Activated naive CD4-positive, alpha-beta T cell treated with anti-CD3 and anti-CD28 coated beads for 36 hours (primary cell): ENCODE results near the gene GGTA1. TPM values are rescaled to one million over a fixed set of nuclear protein-coding genes. Genes with fewer than 3 reads are reported as not detected.
A peak's percentile ranks its signal among the peaks of the same experiment; 100 is the strongest.
"Not testable (repeated sequence)": the region's sequence is repeated elsewhere in the genome, so short reads cannot be mapped to it uniquely, and the experiment has no call there.

Source experiments
- CTCF ChIA-PET: fragments of 350-600 bp; sonication (Branson Sonifier 250); formaldehyde crosslinking; loops from one replicate; lab custom pipeline; 2021; ENCODE audit warnings: antibody characterized with exemption; lab: Charles Lee
- DNase-seq: peaks from one replicate; pipeline ENCODE4 v3.0.0-alpha.2; 2020
- H3K27ac Mint-ChIP-seq: one replicate; pipeline ENCODE4 v1.8.0; 2021; ENCODE audit warnings: mild to moderate bottlenecking, mixed read lengths
- H3K27me3 Mint-ChIP-seq: one replicate; pipeline ENCODE4 v1.8.0; 2021; ENCODE audit warnings: low read depth, mixed read lengths
- H3K36me3 Mint-ChIP-seq: one replicate; pipeline ENCODE4 v1.8.0; 2021; ENCODE audit warnings: low read depth, mixed read lengths
- H3K4me1 Mint-ChIP-seq: one replicate; pipeline ENCODE4 v1.8.0; 2021; ENCODE audit warnings: low read depth, mixed read lengths
- H3K4me3 Mint-ChIP-seq: one replicate; pipeline ENCODE4 v1.8.0; 2021; ENCODE audit warnings: mild to moderate bottlenecking, moderate library complexity, mixed read lengths
- H3K9me3 Mint-ChIP-seq: one replicate; pipeline ENCODE4 v1.8.0; 2021; ENCODE audit warnings: mixed read lengths
- intact Hi-C: fragments of 100-400 bp; cut with micrococcal nuclease; formaldehyde crosslinking; loops from one replicate; pipeline ENCODE4 v1.15.1; 2023
- total RNA-seq, 2 experiments: library from RNA; stranded (reverse); gene quantifications; one replicate each; pipeline ENCODE4 v1.2.3, GENCODE V29; 2021

Gene GGTA1
- total RNA-seq, 2 experiments from 2014 or later = not detected

GRCh38 chr9:121452085-121452484 lies 47.6 kb downstream of the GGTA1 start:
- intact Hi-C loops = no loop called here
- H3K27me3 Mint-ChIP-seq = peaks cover 20% of the 10 kb centered on the region
- H3K36me3 Mint-ChIP-seq = no peaks in the 10 kb centered on the region
- no peak for DNase-seq
- CTCF ChIA-PET = interaction anchor here (0.6 to 2.3 kb wide), 3 partner anchors 8 to 54 kb away, joined by 3 to 12 read pairs (median 4); no protein-coding TSS in a partner anchor
- no peak overlapping the region for H3K27ac Mint-ChIP-seq
- H3K9me3 Mint-ChIP-seq = no peaks in the 10 kb centered on the region
- H3K4me3 Mint-ChIP-seq = no peak overlapping the region
- H3K4me1 Mint-ChIP-seq = peaks cover 11% of the 10 kb centered on the region

DNA sequence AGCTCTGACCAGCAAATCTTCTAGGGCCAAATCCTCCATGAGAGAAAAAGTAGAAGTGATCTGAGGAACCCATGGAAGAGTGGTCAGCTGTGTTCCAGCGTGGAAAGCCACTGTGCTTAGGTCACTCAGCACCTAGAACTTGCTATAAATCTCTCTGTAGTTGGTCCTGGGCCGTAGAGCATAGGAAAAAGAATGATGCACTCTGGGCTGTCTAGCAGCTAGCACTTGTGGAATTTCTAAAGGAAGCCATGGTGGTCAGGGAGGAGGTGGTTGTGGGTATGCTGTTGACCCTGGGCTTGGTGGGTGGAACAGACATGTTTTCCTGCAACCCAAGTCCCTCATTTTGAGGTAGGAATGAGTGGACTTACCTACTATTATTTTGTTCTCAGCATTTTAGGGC lies 48.1 kb downstream of the GGTA1 start:
- CTCF ChIA-PET = interaction anchor here (0.6 to 2.3 kb wide), 3 partner anchors 8 to 53 kb away, joined by 3 to 12 read pairs (median 4); no protein-coding TSS in a partner anchor
- no peak for DNase-seq
- Mint-ChIP-seq H3K9me3 (no peaks in the 10 kb centered on the region), H3K36me3 (no peaks in the 10 kb centered on the region), H3K4me3 (no peak overlapping the region), H3K27me3 (peaks cover 19% of the 10 kb centered on the region), H3K27ac (no peak overlapping the region), H3K4me1 (peaks cover 11% of the 10 kb centered on the region)
- intact Hi-C loops = no loop called here

DNA sequence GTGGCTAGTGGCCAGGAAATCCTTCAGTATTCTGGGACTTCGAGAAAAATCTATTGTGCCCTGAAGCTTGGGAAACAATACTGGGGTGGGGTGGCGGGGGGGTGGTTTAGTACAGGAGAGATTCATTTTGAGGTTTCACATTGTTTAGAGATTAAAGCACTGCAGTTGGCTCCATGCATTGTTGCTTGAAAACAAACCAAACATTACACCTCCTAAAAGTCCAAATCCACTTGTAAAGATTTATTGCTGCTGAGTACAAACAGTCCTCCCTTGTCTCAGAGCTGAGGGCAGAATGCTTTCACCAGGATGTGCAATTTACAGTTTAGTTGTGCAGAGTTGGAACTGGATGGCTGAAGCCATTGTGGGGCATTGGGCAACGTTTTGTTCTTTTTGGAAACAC lies 49.4 kb downstream of the GGTA1 start:
- intact Hi-C loops = no loop called here
- H3K4me1 Mint-ChIP-seq = peaks cover 8% of the 10 kb centered on the region
- no peak overlapping the region for H3K27ac Mint-ChIP-seq
- H3K27me3 Mint-ChIP-seq = peaks cover 21% of the 10 kb centered on the region
- DNase-seq = no peak
- no peaks in the 10 kb centered on the region for H3K9me3 Mint-ChIP-seq
- H3K36me3 Mint-ChIP-seq = no peaks in the 10 kb centered on the region
- no peak overlapping the region for H3K4me3 Mint-ChIP-seq
- CTCF ChIA-PET = no interaction called here

GRCh38 chr9:121449786-121450185 lies 49.9 kb downstream of the GGTA1 start:
- CTCF ChIA-PET = no interaction called here
- H3K4me3 Mint-ChIP-seq = no peak overlapping the region
- peaks cover 21% of the 10 kb centered on the region for H3K27me3 Mint-ChIP-seq
- H3K27ac Mint-ChIP-seq = no peak overlapping the region
- DNase-seq = no peak
- intact Hi-C loops = loop anchor here (10.0 kb wide), 1 partner anchor 45 kb away; the partner anchor contains the start of gene GGTA1
- peaks cover 8% of the 10 kb centered on the region for H3K4me1 Mint-ChIP-seq
- no peaks in the 10 kb centered on the region for H3K9me3 Mint-ChIP-seq
- no peaks in the 10 kb centered on the region for H3K36me3 Mint-ChIP-seq

- no peak for DNase-seq
- Mint-ChIP-seq H3K9me3 (no peaks in the 10 kb centered on the region), H3K27ac (no peak overlapping the region), H3K4me1 (peaks cover 8% of the 10 kb centered on the region), H3K36me3 (no peaks in the 10 kb centered on the region), H3K4me3 (no peak overlapping the region), H3K27me3 (peaks cover 23% of the 10 kb centered on the region)
- CTCF ChIA-PET = no interaction called here
- intact Hi-C loops = loop anchor here (2.0 to 10.0 kb wide), 2 partner anchors 19 to 47 kb away; partner anchors contain the start of gene GGTA1
These were observed 52.3 kb downstream of the GGTA1 start for GRCh38 chr9:121447321-121447834.

DNA sequence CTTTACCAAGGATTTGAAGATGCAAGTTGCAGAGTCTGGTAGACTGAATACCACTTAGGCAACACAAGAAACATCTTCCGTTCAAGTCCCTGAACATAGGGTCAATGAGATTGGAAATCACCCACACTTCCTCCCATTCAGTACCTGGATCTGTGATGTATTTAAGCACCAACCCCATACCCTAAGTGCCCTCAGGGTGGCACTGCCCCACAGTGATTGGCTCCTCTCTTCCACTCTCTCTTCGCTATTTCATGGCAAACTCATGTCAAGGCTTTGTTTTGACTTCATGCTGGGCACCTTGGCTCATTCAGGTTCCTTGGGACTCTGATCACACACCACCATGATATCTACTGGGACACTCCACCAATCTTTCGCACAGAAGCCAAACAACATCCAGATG lies 53.7 kb downstream of the GGTA1 start:
- Mint-ChIP-seq H3K9me3 (no peaks in the 10 kb centered on the region), H3K27me3 (peaks cover 23% of the 10 kb centered on the region), H3K4me1 (peaks cover 8% of the 10 kb centered on the region), H3K27ac (no peak overlapping the region), H3K4me3 (no peak overlapping the region), H3K36me3 (no peaks in the 10 kb centered on the region)
- CTCF ChIA-PET = interaction anchor here (1.1 kb wide), 1 partner anchor 92 kb away, joined by 3 read pairs; no protein-coding TSS in a partner anchor
- DNase-seq = peak; percentile 33
- intact Hi-C loops = loop anchor here (2.0 to 10.0 kb wide), 2 partner anchors 21 to 49 kb away; partner anchors contain the start of gene GGTA1

DNA sequence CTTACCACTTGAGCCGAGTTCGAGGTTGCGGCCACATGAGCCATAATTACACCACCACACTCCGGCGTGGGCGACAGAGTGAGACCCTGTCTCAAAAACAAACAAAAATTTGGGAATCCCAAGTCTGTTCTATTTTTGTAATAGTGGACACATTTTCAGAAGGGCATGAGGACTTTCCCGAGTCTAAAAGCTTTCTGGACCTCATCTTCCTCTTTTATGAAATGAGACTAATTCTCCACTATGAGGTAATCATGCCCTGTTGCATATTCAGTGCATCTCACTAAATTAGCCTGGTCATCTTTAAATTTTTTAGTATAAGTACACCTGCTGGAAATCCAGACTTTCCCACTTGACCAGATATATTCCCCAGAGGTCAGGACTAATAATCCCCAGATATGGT lies 55.7 kb downstream of the GGTA1 start:
- Mint-ChIP-seq H3K36me3 (no peaks in the 10 kb centered on the region), H3K4me1 (peaks cover 8% of the 10 kb centered on the region), H3K27me3 (peaks cover 20% of the 10 kb centered on the region), H3K4me3 (no peak overlapping the region), H3K9me3 (no peaks in the 10 kb centered on the region), H3K27ac (no peak overlapping the region)
- no peak for DNase-seq
- intact Hi-C loops = loop anchor here (10.0 kb wide), 1 partner anchor 51 kb away; the partner anchor contains the start of gene GGTA1
- CTCF ChIA-PET = interaction anchor here (1.2 kb wide), 1 partner anchor 9 kb away, joined by 4 read pairs; no protein-coding TSS in a partner anchor

GRCh38 chr9:121441165-121441564 lies 58.5 kb downstream of the GGTA1 start:
- Mint-ChIP-seq H3K27ac (no peak overlapping the region), H3K4me3 (no peak overlapping the region), H3K27me3 (peaks cover 4% of the 10 kb centered on the region), H3K36me3 (no peaks in the 10 kb centered on the region), H3K9me3 (no peaks in the 10 kb centered on the region), H3K4me1 (no peaks in the 10 kb centered on the region)
- CTCF ChIA-PET = no interaction called here
- no peak for DNase-seq
- intact Hi-C loops = loop anchor here (10.0 kb wide), 1 partner anchor 54 kb away; the partner anchor contains the start of gene GGTA1

GRCh38 chr9:121439711-121440664 lies 59.7 kb downstream of the GGTA1 start:
- CTCF ChIA-PET = interaction anchor here (1.5 to 1.7 kb wide), 2 partner anchors 10 to 120 kb away, joined by 4 read pairs; no protein-coding TSS in a partner anchor
- no peak overlapping the region for H3K27ac Mint-ChIP-seq
- intact Hi-C loops = loop anchor here (10.0 kb wide), 1 partner anchor 55 kb away; the partner anchor contains the start of gene GGTA1
- H3K9me3 Mint-ChIP-seq = no peaks in the 10 kb centered on the region
- H3K27me3 Mint-ChIP-seq = peaks cover 9% of the 10 kb centered on the region
- no peaks in the 10 kb centered on the region for H3K36me3 Mint-ChIP-seq
- no peaks in the 10 kb centered on the region for H3K4me1 Mint-ChIP-seq
- DNase-seq = no peak
- no peak overlapping the region for H3K4me3 Mint-ChIP-seq

DNA sequence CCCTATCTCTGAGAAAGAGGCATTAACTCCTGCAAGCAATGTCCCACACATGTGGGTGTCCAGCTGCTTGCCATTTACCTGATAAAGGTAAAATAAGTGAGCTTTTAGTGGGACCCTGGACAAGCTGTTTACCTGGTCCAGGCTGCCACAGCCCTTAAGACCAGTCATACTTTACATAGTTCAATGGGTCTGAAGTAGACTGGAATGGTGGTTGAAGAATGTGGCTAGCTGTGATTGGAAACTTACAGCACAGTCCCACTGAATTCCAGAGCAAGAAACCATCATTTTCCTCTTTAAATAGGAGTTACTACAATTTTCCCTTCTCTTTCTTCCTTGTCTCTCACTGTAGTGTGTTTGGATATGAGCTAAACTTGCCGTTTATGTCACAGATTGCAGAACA lies 60.6 kb downstream of the GGTA1 start:
- intact Hi-C loops = no loop called here
- no peak overlapping the region for H3K27ac Mint-ChIP-seq
- no peak for DNase-seq
- H3K9me3 Mint-ChIP-seq = no peaks in the 10 kb centered on the region
- CTCF ChIA-PET = interaction anchor here (1.5 to 1.7 kb wide), 2 partner anchors 9 to 119 kb away, joined by 4 read pairs; no protein-coding TSS in a partner anchor
- H3K27me3 Mint-ChIP-seq = peaks cover 9% of the 10 kb centered on the region
- H3K4me3 Mint-ChIP-seq = no peak overlapping the region
- H3K36me3 Mint-ChIP-seq = no peaks in the 10 kb centered on the region
- H3K4me1 Mint-ChIP-seq = no peaks in the 10 kb centered on the region

GRCh38 chr9:121437891-121438290 lies 61.8 kb downstream of the GGTA1 start:
- intact Hi-C loops = no loop called here
- no peaks in the 10 kb centered on the region for H3K4me1 Mint-ChIP-seq
- H3K27me3 Mint-ChIP-seq = peaks cover 5% of the 10 kb centered on the region
- no peaks in the 10 kb centered on the region for H3K9me3 Mint-ChIP-seq
- DNase-seq = no peak
- H3K4me3 Mint-ChIP-seq = no peak overlapping the region
- CTCF ChIA-PET = no interaction called here
- no peak overlapping the region for H3K27ac Mint-ChIP-seq
- H3K36me3 Mint-ChIP-seq = no peaks in the 10 kb centered on the region

- intact Hi-C loops, DNase-seq, H3K4me3 Mint-ChIP-seq, H3K36me3 Mint-ChIP-seq, H3K27me3 Mint-ChIP-seq, CTCF ChIA-PET, H3K4me1 Mint-ChIP-seq, H3K27ac Mint-ChIP-seq, H3K9me3 Mint-ChIP-seq: not testable (repeated sequence)
These were observed 62.6 kb downstream of the GGTA1 start for GRCh38 chr9:121437046-121437445.
